ENCODE results near the gene TMEM154. TPM values are rescaled to one million over a fixed set of nuclear protein-coding genes. Genes with fewer than 3 reads are reported as not detected.

Gene TMEM154
- total and polyA plus RNA-seq, 4 donors = 1.6 to 18.9 (median 8.5) TPM

DNA sequence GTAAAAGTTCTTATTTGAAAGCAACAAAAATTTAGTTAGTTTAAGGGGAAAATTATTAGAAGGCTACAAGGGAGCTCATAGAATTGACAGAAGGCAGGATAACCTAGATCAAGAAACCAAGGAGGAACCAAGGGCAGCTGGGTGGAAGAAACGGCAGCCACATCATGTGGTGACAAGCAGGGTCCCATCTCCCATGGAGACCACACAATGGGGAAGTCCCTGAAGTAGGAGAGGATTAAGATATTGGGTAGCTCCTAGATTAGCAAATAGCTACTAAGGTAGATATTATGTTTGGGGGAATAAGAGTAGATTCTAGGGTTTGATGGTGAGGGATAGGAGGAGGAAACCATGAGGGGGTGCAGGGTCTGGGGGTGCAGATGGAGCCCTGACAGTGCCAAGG is 48.0 kb upstream of the TMEM154 start:
- TF ChIP-seq, protein P1, sequence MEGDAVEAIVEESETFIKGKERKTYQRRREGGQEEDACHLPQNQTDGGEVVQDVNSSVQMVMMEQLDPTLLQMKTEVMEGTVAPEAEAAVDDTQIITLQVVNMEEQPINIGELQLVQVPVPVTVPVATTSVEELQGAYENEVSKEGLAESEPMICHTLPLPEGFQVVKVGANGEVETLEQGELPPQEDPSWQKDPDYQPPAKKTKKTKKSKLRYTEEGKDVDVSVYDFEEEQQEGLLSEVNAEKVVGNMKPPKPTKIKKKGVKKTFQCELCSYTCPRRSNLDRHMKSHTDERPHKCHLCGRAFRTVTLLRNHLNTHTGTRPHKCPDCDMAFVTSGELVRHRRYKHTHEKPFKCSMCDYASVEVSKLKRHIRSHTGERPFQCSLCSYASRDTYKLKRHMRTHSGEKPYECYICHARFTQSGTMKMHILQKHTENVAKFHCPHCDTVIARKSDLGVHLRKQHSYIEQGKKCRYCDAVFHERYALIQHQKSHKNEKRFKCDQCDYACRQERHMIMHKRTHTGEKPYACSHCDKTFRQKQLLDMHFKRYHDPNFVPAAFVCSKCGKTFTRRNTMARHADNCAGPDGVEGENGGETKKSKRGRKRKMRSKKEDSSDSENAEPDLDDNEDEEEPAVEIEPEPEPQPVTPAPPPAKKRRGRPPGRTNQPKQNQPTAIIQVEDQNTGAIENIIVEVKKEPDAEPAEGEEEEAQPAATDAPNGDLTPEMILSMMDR (IDR thresholded peaks at IDR 0.05; ENCODE audit: control extremely low read depth, extremely low read depth) = no peak
- DNase-seq = no peak
- no peaks in the 10 kb centered on the region for H3K36me3 ChIP-seq (ENCODE audit: control insufficient read depth in 4 of 4, insufficient read depth in 4 of 4, low read length in 4 of 4)
- H3K4me1 ChIP-seq (ENCODE audit: control insufficient read depth in 5 of 5, insufficient read depth in 5 of 5, low read length in 5 of 5) = no peaks in the 10 kb centered on the region
- peaks cover 0 to 3% (median 0%) of the 10 kb centered on the region in 3 donors for H3K27me3 ChIP-seq (ENCODE audit: control insufficient read depth in 3 of 3, insufficient read depth in 3 of 3, low read length in 2 of 3)
- no peak for ATAC-seq (ENCODE audit: insufficient read depth, low FRiP score)
- no peaks in the 10 kb centered on the region for H3K9me3 ChIP-seq (ENCODE audit: control insufficient read depth in 4 of 4, insufficient read depth in 3 of 4, low read length in 3 of 4)
- no peak overlapping the region for H3K4me3 ChIP-seq
- WGBS, 2 donors = 30 to 49% methylated on average over 1 of the region's 1 CpG
- H3K27ac ChIP-seq (ENCODE audit: low read depth in 1 of 2, low read length in 1 of 2) = no peak overlapping the region
- H3K9ac ChIP-seq (ENCODE audit: insufficient read depth in 1 of 2, low read length in 2 of 2) = no peak overlapping the region

DNA sequence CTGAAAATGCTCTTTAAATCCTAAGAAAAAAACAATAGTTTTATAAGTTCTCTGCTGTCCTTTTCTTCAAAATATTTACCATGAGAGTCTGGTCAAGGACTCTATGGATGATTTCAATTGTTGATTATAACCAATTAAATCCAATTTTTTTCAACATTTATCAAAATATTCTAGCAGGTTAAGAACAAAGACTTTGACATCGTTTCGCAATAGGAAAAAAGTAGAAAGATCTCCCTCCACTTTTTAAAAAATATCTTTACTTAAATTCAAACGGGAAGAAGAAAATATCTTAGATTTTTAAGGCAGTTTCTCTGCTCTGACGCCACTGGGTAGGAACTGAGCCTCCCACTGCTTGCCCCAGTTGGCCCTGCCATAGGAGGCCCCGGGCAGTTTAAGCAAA is 44.7 kb upstream of the TMEM154 start:
- 73 to 74% methylated on average over 5 of the region's 5 CpGs for WGBS, 2 donors
- no peak for DNase-seq
- Histone ChIP-seq H3K9ac (ENCODE audit: insufficient read depth in 1 of 2, low read length in 2 of 2) (no peak overlapping the region), H3K27ac (ENCODE audit: low read depth in 1 of 2, low read length in 1 of 2) (no peak overlapping the region), H3K27me3 (ENCODE audit: control insufficient read depth in 3 of 3, insufficient read depth in 3 of 3, low read length in 2 of 3) (peaks cover 0 to 2% (median 0%) of the 10 kb centered on the region in 3 donors), H3K4me1 (ENCODE audit: control insufficient read depth in 5 of 5, insufficient read depth in 5 of 5, low read length in 5 of 5) (no peaks in the 10 kb centered on the region), H3K4me3 (no peak overlapping the region), H3K36me3 (ENCODE audit: control insufficient read depth in 4 of 4, insufficient read depth in 4 of 4, low read length in 4 of 4) (no peaks in the 10 kb centered on the region), H3K9me3 (ENCODE audit: control insufficient read depth in 4 of 4, insufficient read depth in 3 of 4, low read length in 3 of 4) (no peaks in the 10 kb centered on the region)
- TF ChIP-seq, protein P1 (IDR thresholded peaks at IDR 0.05; ENCODE audit: control extremely low read depth, extremely low read depth) = no peak
- no peak for ATAC-seq (ENCODE audit: insufficient read depth, low FRiP score)

DNA sequence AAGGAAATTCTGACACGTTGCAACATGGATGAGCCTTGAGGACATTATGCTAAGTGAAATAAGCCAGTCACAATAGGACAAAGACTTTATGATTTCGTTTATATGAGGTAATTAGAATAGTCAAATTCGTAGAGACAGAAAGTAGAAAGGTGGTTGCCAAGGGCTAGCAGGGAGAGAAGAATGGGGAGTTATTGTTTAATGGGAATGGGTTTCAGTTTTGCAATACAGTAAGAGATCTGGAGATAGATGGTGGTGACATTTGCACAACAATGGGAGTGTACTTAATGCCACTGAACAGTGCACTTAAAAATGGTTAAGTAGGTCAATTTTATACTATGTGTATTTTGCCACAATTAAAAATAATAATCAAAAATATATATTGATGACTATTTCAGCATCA is 43.4 kb upstream of the TMEM154 start:
- Histone ChIP-seq H3K27me3 (ENCODE audit: control insufficient read depth in 3 of 3, insufficient read depth in 3 of 3, low read length in 2 of 3) (no peaks in the 10 kb centered on the region), H3K4me1 (ENCODE audit: control insufficient read depth in 5 of 5, insufficient read depth in 5 of 5, low read length in 5 of 5) (no peaks in the 10 kb centered on the region), H3K4me3 (no peak overlapping the region), H3K9ac (ENCODE audit: insufficient read depth in 1 of 2, low read length in 2 of 2) (no peak overlapping the region), H3K36me3 (ENCODE audit: control insufficient read depth in 4 of 4, insufficient read depth in 4 of 4, low read length in 4 of 4) (no peaks in the 10 kb centered on the region), H3K9me3 (ENCODE audit: control insufficient read depth in 4 of 4, insufficient read depth in 3 of 4, low read length in 3 of 4) (peaks cover 0 to 2% (median 0%) of the 10 kb centered on the region in 4 donors), H3K27ac (ENCODE audit: low read depth in 1 of 2, low read length in 1 of 2) (no peak overlapping the region)
- DNase-seq = no peak
- 57 to 63% methylated on average over 3 of the region's 3 CpGs for WGBS, 2 donors
- TF ChIP-seq, protein P1 (IDR thresholded peaks at IDR 0.05; ENCODE audit: control extremely low read depth, extremely low read depth) = no peak
- ATAC-seq (ENCODE audit: insufficient read depth, low FRiP score) = no peak

Measured in lung (tissue), 12 donors.